Calu3 (cell line): ENCODE measurements around the gene RPL7L1. TPM values are rescaled to one million over a fixed set of nuclear protein-coding genes. Genes with fewer than 3 reads are reported as not detected.
"Not testable (repeated sequence)": the region's sequence is repeated elsewhere in the genome, so short reads cannot be mapped to it uniquely, and the experiment has no call there.

Experiments used
- BruUV-seq: library from RNA; stranded (reverse); fragments of 400-500 nt; replicated peaks from 2 replicates; lab custom pipeline; 2021; lab: Mats Ljungman, UMichigan
- CTCF ChIA-PET: fragments of 300-600 bp; sonication (Branson Sonifier 250); formaldehyde crosslinking; loops from one replicate; lab custom pipeline; 2022; ENCODE audit warnings: antibody characterized with exemption; lab: Charles Lee
- DNase-seq: peaks from one replicate; pipeline ENCODE4 v3.0.0; 2022
- H3K27ac Mint-ChIP-seq: one replicate; pipeline ENCODE4 v1.8.0; 2022; ENCODE audit warnings: mixed read lengths; ENCODE audit not compliant: unreplicated experiment
- H3K27me3 Mint-ChIP-seq: one replicate; pipeline ENCODE4 v1.8.0; 2022; ENCODE audit warnings: mixed read lengths; ENCODE audit not compliant: unreplicated experiment
- H3K36me3 Mint-ChIP-seq: one replicate; pipeline ENCODE4 v1.8.0; 2022; ENCODE audit warnings: mild to moderate bottlenecking, moderate library complexity, mixed read lengths; ENCODE audit not compliant: insufficient read depth, unreplicated experiment
- H3K4me1 Mint-ChIP-seq: one replicate; pipeline ENCODE4 v1.8.0; 2022; ENCODE audit warnings: mild to moderate bottlenecking, low read depth, mixed read lengths; ENCODE audit not compliant: unreplicated experiment
- H3K4me3 Mint-ChIP-seq: one replicate; pipeline ENCODE4 v1.8.0; 2022; ENCODE audit warnings: mild to moderate bottlenecking, low read depth, moderate library complexity, mixed read lengths; ENCODE audit not compliant: unreplicated experiment
- H3K9me3 Mint-ChIP-seq: one replicate; pipeline ENCODE4 v1.8.0; 2022; ENCODE audit warnings: low read depth, mixed read lengths; ENCODE audit not compliant: unreplicated experiment
- intact Hi-C: fragments of 100-400 bp; cut with micrococcal nuclease; formaldehyde crosslinking; loops from one replicate; pipeline ENCODE4 v1.10.0; 2022; ENCODE audit not compliant: unreplicated experiment
- total RNA-seq: library from RNA; stranded (reverse); gene quantifications from 2 replicates; pipeline ENCODE4 v1.2.3, GENCODE V29; 2022
- TF ChIP-seq, protein P1 (sequence below): fragments of 200-600 bp; IDR thresholded peaks from one replicate; pipeline ENCODE4 v1.8.0; 2022; ENCODE audit warnings: antibody characterized with exemption; ENCODE audit not compliant: unreplicated experiment

Gene RPL7L1
- total RNA-seq, 1 experiment from 2014 or later, result 144 TPM

DNA sequence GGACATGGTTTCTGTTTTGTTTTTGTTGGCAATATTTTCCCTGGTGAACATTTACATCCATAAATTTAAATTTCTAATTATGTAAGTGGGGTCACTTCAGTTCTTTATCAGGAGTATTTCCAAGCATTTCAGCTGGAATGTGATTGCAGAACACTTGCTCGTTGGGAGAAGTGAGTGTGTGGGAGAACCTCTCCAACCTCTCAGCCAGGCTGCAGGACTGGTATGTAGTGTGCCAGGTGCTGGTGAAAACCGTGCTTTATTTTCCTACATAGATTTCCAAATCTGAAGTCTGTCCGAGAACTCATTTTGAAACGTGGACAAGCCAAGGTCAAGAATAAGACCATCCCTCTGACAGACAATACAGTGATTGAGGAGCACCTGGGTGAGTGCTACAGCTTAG, 6.3 kb downstream of the RPL7L1 start:
- no peaks in the 10 kb centered on the region for H3K27me3 Mint-ChIP-seq
- H3K4me3 Mint-ChIP-seq, result no peak overlapping the region
- CTCF ChIA-PET, result interaction anchor here (0.9 kb wide), 1 partner anchor 139 kb away, joined by 4 read pairs; no protein-coding TSS in a partner anchor
- H3K36me3 Mint-ChIP-seq, result peaks cover 92% of the 10 kb centered on the region
- TF ChIP-seq, protein P1, sequence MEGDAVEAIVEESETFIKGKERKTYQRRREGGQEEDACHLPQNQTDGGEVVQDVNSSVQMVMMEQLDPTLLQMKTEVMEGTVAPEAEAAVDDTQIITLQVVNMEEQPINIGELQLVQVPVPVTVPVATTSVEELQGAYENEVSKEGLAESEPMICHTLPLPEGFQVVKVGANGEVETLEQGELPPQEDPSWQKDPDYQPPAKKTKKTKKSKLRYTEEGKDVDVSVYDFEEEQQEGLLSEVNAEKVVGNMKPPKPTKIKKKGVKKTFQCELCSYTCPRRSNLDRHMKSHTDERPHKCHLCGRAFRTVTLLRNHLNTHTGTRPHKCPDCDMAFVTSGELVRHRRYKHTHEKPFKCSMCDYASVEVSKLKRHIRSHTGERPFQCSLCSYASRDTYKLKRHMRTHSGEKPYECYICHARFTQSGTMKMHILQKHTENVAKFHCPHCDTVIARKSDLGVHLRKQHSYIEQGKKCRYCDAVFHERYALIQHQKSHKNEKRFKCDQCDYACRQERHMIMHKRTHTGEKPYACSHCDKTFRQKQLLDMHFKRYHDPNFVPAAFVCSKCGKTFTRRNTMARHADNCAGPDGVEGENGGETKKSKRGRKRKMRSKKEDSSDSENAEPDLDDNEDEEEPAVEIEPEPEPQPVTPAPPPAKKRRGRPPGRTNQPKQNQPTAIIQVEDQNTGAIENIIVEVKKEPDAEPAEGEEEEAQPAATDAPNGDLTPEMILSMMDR, result no peak
- peaks cover 2% of the 10 kb centered on the region for H3K4me1 Mint-ChIP-seq
- intact Hi-C loops, result no loop called here
- H3K27ac Mint-ChIP-seq, result no peak overlapping the region
- no peak for DNase-seq
- BruUV-seq, result no TSS peak
- H3K9me3 Mint-ChIP-seq, result no peaks in the 10 kb centered on the region

DNA sequence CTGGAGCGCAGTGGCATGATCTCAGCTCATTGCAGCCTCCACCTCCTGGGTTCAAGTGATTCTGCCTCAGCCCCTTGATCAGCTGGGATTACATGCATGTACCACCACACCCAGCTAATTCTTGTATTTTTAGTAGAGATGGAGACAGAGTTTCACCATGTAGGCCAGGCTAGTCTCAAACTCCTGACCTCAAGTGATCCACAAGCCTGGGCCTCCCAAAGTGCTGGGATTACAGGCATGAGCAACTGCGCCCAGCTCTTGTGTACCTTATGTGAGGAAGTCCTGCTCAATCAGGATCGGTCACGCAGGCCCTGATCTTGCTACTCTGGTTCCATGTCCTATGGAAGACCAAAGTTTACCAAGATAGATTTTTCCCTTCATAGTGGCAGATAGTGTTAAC, 8.8 kb downstream of the RPL7L1 start:
- intact Hi-C loops, BruUV-seq, H3K27ac Mint-ChIP-seq, DNase-seq, CTCF ChIA-PET, H3K9me3 Mint-ChIP-seq, H3K4me3 Mint-ChIP-seq, H3K4me1 Mint-ChIP-seq, H3K27me3 Mint-ChIP-seq: not testable (repeated sequence)
- peaks cover 75% of the 10 kb centered on the region for H3K36me3 Mint-ChIP-seq

DNA sequence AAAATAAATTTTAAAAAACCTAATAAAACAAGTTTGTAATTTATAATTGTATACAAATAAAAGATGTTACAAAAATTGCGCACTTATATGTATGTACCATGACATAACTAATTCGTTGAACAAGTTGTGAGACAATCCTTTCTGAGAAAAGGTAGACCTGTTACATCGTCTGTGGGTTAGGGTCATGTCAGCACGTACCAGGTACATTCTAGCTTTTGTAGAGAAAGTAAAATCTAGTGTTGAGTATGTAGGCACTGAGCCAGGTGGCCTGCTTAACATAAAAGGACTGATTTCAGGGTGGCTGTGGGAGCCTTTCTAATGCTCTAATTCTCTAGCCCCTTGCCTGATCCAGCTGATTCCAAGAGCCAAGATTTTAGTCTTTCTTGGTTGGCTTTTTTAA, 10.4 kb downstream of the RPL7L1 start:
- DNase-seq, result no peak
- CTCF ChIA-PET, result interaction anchor here (0.7 kb wide), 1 partner anchor 45 kb away, joined by 3 read pairs; no protein-coding TSS in a partner anchor
- H3K27ac Mint-ChIP-seq, result peak overlapping the region; percentile 91
- BruUV-seq, result no TSS peak
- TF ChIP-seq, protein P1, result no peak
- H3K4me1 Mint-ChIP-seq, result peaks cover 23% of the 10 kb centered on the region
- peaks cover 59% of the 10 kb centered on the region for H3K36me3 Mint-ChIP-seq
- intact Hi-C loops, result no loop called here
- no peaks in the 10 kb centered on the region for H3K9me3 Mint-ChIP-seq
- H3K4me3 Mint-ChIP-seq, result peak overlapping the region; percentile 95
- no peaks in the 10 kb centered on the region for H3K27me3 Mint-ChIP-seq

DNA sequence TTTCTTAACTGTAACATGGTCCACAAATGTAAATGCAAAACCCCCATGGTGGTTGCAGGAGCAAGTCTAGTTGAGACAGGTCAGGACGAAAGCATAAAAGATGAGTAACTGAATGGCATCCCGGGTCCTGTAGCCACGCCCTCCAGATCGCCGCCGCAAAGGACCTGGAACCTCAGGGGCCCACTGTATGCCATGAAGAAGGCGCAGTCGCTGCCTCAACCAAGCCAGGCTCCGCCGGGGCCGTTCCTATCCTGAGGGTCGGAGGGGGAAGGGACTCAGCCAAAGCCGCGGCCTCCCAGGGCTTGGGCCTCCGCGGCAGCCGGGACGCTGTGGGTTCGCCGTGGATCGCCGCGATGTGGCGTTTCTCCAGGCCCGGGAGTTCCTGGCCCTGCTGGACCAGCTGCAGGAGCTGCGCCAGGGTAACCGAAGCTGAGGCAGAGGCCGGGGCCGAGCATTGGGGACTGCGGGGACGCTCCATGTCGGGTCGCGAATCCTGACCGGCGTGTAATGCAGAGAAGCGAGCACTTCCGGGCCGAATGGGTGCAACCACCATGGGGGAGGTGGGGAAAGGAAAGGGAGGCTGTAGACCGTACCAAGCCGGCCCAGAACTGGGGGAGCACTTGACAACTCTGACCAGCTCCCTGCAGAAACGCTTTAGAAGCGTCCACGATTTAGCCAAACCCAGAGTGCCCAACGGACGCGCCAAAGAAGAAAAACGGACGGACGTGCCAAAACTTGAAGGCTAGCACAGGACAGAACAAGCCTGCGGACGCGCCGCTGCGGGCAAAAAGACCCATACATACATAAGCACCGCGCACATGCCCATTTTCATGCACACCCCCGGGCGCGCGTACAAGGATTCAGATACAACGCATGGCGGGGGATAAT, 11.1 kb downstream of the RPL7L1 start:
- no peaks in the 10 kb centered on the region for H3K27me3 Mint-ChIP-seq
- H3K27ac Mint-ChIP-seq, result peak overlapping the region; percentile 91
- CTCF ChIA-PET, result interaction anchor here (0.6 to 1.0 kb wide), 5 partner anchors 9 to 1329 kb away, joined by 3 to 7 read pairs (median 4); partner anchors contain the start of gene RPL7L1
- peaks cover 23% of the 10 kb centered on the region for H3K4me1 Mint-ChIP-seq
- TSS peak; percentile 97 for BruUV-seq
- TF ChIP-seq, protein P1, result no peak
- peak; percentile 97 for DNase-seq
- peaks cover 51% of the 10 kb centered on the region for H3K36me3 Mint-ChIP-seq
- no peaks in the 10 kb centered on the region for H3K9me3 Mint-ChIP-seq
- intact Hi-C loops, result no loop called here
- H3K4me3 Mint-ChIP-seq, result peak overlapping the region; percentile 95
